HCT116 (cell line): ENCODE measurements around the gene GLDC. TPM values are rescaled to one million over a fixed set of nuclear protein-coding genes. Genes with fewer than 3 reads are reported as not detected.

ENCODE experiments used
- ATAC-seq: fragments of 200-7000 bp; cut with Tn5 transposase; 2 replicates; pipeline ENCODE4 v1.9.1; 2020; ENCODE audit warnings: mild to moderate bottlenecking, moderate library complexity
- BruUV-seq: library from RNA; stranded (reverse); fragments of 400-500 nt; replicated peaks from 2 replicates; lab custom pipeline; 2021; lab: Mats Ljungman, UMichigan
- CTCF ChIA-PET: fragments of 300-600 bp; sonication (Branson Sonifier 250); formaldehyde crosslinking; loops from one replicate; lab custom pipeline; 2021; ENCODE audit warnings: antibody characterized with exemption; lab: Charles Lee
- POLR2A ChIA-PET: fragments of 300-600, 350-600 bp; sonication (Branson Sonifier 250); formaldehyde crosslinking; loops from one replicate; lab custom pipeline; 2021; ENCODE audit warnings: antibody characterized with exemption; lab: Charles Lee
- RAD21 ChIA-PET, 2 experiments: fragments of 300-600 bp; sonication (Branson Sonifier 250); formaldehyde crosslinking; loops; one replicate each; lab custom pipeline; 2023; ENCODE audit warnings: low total read pairs in 2 of 2; ENCODE audit not compliant: uncharacterized antibody in 2 of 2, unreplicated experiment in 2 of 2, low non-redundant PET in 1 of 2; lab: Charles Lee
- DNase-seq: peaks from one replicate; pipeline ENCODE4 v3.0.0-alpha.2; 2010; ENCODE audit warnings: low read depth, low spot score
- H2AFZ ChIP-seq: fragments of 200-600 bp; shearing (Covaris generic), sonication (generic); 2 replicates; pipeline ENCODE4 v1.6.1; 2017; ENCODE audit warnings: low read depth, mixed run types, mixed read lengths, antibody characterized with exemption, low read length; ENCODE audit not compliant: poor library complexity, severe bottlenecking
- H3K27ac ChIP-seq: 2 replicates; pipeline ENCODE4 v1.5.1; 2012; ENCODE audit warnings: low read depth, low read length
- H3K27me3 ChIP-seq: fragments of 200-600 bp; sonication (generic); 2 replicates; pipeline ENCODE4 v1.6.1; 2016; ENCODE audit warnings: mixed run types, low read length, mixed read lengths; ENCODE audit not compliant: insufficient read depth
- H3K36me3 ChIP-seq, 2 experiments: fragments of 200-500 bp in 1 of 2; fragments of 200-600 bp in 1 of 2; sonication (Bioruptor generic) in 1 of 2; sonication (generic) in 1 of 2; 2 replicates each; pipeline versions ENCODE4 v1.5.1 to v1.6.1; 2014 to 2016; ENCODE audit warnings: low read length in 2 of 2, inconsistent platforms in 1 of 2, mixed read lengths in 1 of 2, mixed run types in 1 of 2; ENCODE audit not compliant: insufficient read depth in 2 of 2, control insufficient read depth in 1 of 2
- H3K4me1 ChIP-seq, 2 experiments: fragments of 200-600 bp in 1 of 2; sonication (generic) in 1 of 2; 2 replicates each; pipeline versions ENCODE4 v1.5.1 to v1.6.1; 2012 to 2017; ENCODE audit warnings: low read length in 2 of 2, inconsistent platforms in 1 of 2, mild to moderate bottlenecking in 1 of 2, mixed read lengths in 1 of 2, mixed run types in 1 of 2, moderate library complexity in 1 of 2; ENCODE audit not compliant: insufficient read depth in 2 of 2, control insufficient read depth in 1 of 2
- H3K4me2 ChIP-seq: fragments of 200-600 bp; sonication (generic); 2 replicates; pipeline ENCODE4 v1.6.1; 2017; ENCODE audit warnings: mixed run types, low read length, mixed read lengths
- H3K4me3 ChIP-seq, 2 experiments: fragments of 200-600 bp in 1 of 2; sonication (generic) in 1 of 2; replicated peaks in 1 of 2; 2 replicates each; pipeline ENCODE4 v1.5.1; 2011 to 2016; ENCODE audit warnings: low read length in 2 of 2, control low read depth in 1 of 2, low read depth in 1 of 2, mild to moderate bottlenecking in 1 of 2, mixed read lengths in 1 of 2, mixed run types in 1 of 2
- H3K79me2 ChIP-seq: fragments of 200-600 bp; sonication (generic); 2 replicates; pipeline ENCODE4 v1.6.1; 2017; ENCODE audit warnings: mild to moderate bottlenecking, mixed run types, low read length, moderate library complexity, mixed read lengths; ENCODE audit not compliant: insufficient read depth
- H3K9ac ChIP-seq: fragments of 200-600 bp; sonication (generic); 2 replicates; pipeline ENCODE4 v1.6.1; 2016; ENCODE audit warnings: low read length, mixed read lengths
- H3K9me2 ChIP-seq: fragments of 200-600 bp; sonication (generic), shearing (Covaris generic); 2 replicates; pipeline ENCODE4 v1.6.1; 2017; ENCODE audit warnings: mixed run types, mild to moderate bottlenecking, moderate library complexity; ENCODE audit not compliant: insufficient read depth
- H3K9me3 ChIP-seq, 2 experiments: fragments of 200-500 bp in 1 of 2; fragments of 200-600 bp in 1 of 2; sonication (Bioruptor generic) in 1 of 2; sonication (generic) in 1 of 2; 2 replicates each; pipeline ENCODE4 v1.6.1; 2014 to 2017; ENCODE audit warnings: low read length in 2 of 2, mixed read lengths in 2 of 2, inconsistent platforms in 1 of 2, low read depth in 1 of 2, mild to moderate bottlenecking in 1 of 2, mixed run types in 1 of 2, moderate library complexity in 1 of 2; ENCODE audit not compliant: control insufficient read depth in 1 of 2, insufficient read depth in 1 of 2
- H4K20me1 ChIP-seq: fragments of 200-600 bp; sonication (generic), shearing (Covaris generic); 2 replicates; pipeline ENCODE4 v1.6.1; 2017; ENCODE audit warnings: mixed run types, mild to moderate bottlenecking, moderate library complexity; ENCODE audit not compliant: insufficient read depth
- ATF3 ChIP-seq: IDR thresholded peaks from 2 replicates; pipeline ENCODE4 v1.6.1; 2012
- CBX3 ChIP-seq: IDR thresholded peaks from 2 replicates; pipeline ENCODE4 v1.6.1; 2012; ENCODE audit warnings: low read depth
- EZH2 ChIP-seq: fragments of 200-600 bp; sonication (generic); IDR thresholded peaks from 2 replicates; pipeline ENCODE4 v1.6.1; 2017; ENCODE audit warnings: antibody characterized with exemption, mixed run types
- EZH2phosphoT487 ChIP-seq: fragments of 200-600 bp; IDR thresholded peaks from 2 replicates; pipeline ENCODE4 v1.6.1; 2018; ENCODE audit warnings: antibody characterized with exemption, borderline replicate concordance
- JUND ChIP-seq: IDR thresholded peaks from 2 replicates; pipeline ENCODE4 v1.6.1; 2012
- MAX ChIP-seq: IDR thresholded peaks from 2 replicates; pipeline ENCODE4 v1.6.1; 2012
- POLR2A ChIP-seq: IDR thresholded peaks from 2 replicates; pipeline ENCODE4 v1.7.0; 2011; ENCODE audit warnings: borderline replicate concordance; ENCODE audit not compliant: insufficient read depth, insufficient read length; ENCODE audit errors: extremely low read depth
- POLR2AphosphoS5 ChIP-seq: IDR thresholded peaks from 2 replicates; pipeline ENCODE4 v1.6.1; 2011; ENCODE audit warnings: mild to moderate bottlenecking, low read depth, low read length, moderate library complexity
- RAD21 ChIP-seq: IDR thresholded peaks from 2 replicates; pipeline ENCODE4 v1.6.1; 2012; ENCODE audit warnings: low read depth, mild to moderate bottlenecking
- SP1 ChIP-seq: IDR thresholded peaks from 2 replicates; pipeline ENCODE4 v1.6.1; 2012; ENCODE audit warnings: low read depth
- SRF ChIP-seq: IDR thresholded peaks from 2 replicates; pipeline ENCODE4 v1.6.1; 2012; ENCODE audit warnings: low read depth
- TCF7L2 ChIP-seq: IDR thresholded peaks from 2 replicates; pipeline ENCODE4 v1.7.0; 2011; ENCODE audit warnings: borderline replicate concordance, inconsistent platforms; ENCODE audit not compliant: insufficient read depth, insufficient read length; ENCODE audit errors: extremely low read depth
- ZBTB33 ChIP-seq: IDR thresholded peaks from 2 replicates; pipeline ENCODE4 v1.6.1; 2011; ENCODE audit warnings: mild to moderate bottlenecking, low read length, moderate library complexity; ENCODE audit not compliant: insufficient replicate concordance; ENCODE audit errors: extremely low read depth
- ZFX ChIP-seq: fragments of 450-650 bp; IDR thresholded peaks from 2 replicates; pipeline ENCODE4 v1.6.1; 2017
- intact Hi-C: fragments of 100-400 bp; cut with micrococcal nuclease; formaldehyde crosslinking; loops from 2 replicates; pipeline ENCODE4 v1.10.0; 2022
- total RNA-seq: library from RNA; stranded (reverse); gene quantifications from one replicate; pipeline ENCODE4 v1.2.1, GENCODE V29; 2021; ENCODE audit not compliant: unreplicated experiment

The GLDC gene
- total RNA-seq, 1 experiment from 2014 or later: 4.9 TPM

GRCh38 chr9:6600006-6600405 is 45.5 kb downstream of the GLDC start:
- Histone ChIP-seq H3K9me2 (no peaks in the 10 kb centered on the region), H3K9ac (no peak overlapping the region), H4K20me1 (no peaks in the 10 kb centered on the region), H3K27me3 (no peaks in the 10 kb centered on the region), H3K4me3 (no peak overlapping the region), H3K4me1 (no peaks in the 10 kb centered on the region), H3K79me2 (no peaks in the 10 kb centered on the region), H3K36me3 (no peaks in the 10 kb centered on the region), H2AFZ (no peak overlapping the region), H3K4me2 (no peak overlapping the region), H3K9me3 (no peaks in the 10 kb centered on the region), H3K27ac (no peak overlapping the region)
- intact Hi-C loops: no loop called here
- no peak for ATAC-seq
- no peak for DNase-seq
- TF ChIP-seq MAX (no peak), ZFX (no peak), EZH2phosphoT487 (no peak), ZBTB33 (no peak), CBX3 (no peak), ATF3 (no peak), POLR2AphosphoS5 (no peak), EZH2 (no peak), JUND (no peak), TCF7L2 (no peak), SRF (no peak), POLR2A (no peak), SP1 (no peak), RAD21 (no peak)
- RAD21 ChIA-PET: no interaction called here
- CTCF ChIA-PET: no interaction called here
- BruUV-seq: no TSS peak
- POLR2A ChIA-PET: interaction anchor here (0.7 kb wide), 1 partner anchor 9 kb away, joined by 3 read pairs; no protein-coding TSS in a partner anchor
